Ovary (tissue), 9 donors: ENCODE measurements around the gene SYT3. TPM values are rescaled to one million over a fixed set of nuclear protein-coding genes. Genes with fewer than 3 reads are reported as not detected.

Source experiments
- DNase-seq, 5 donors: peaks; one replicate each; pipeline ENCODE4 v3.0.0-alpha.2; 2019 to 2020
- H3K27ac ChIP-seq, 2 donors: fragments of 200-600 bp; one replicate each; pipeline versions ENCODE4 v1.5.1 to v1.8.0; 2019 to 2022
- H3K27me3 ChIP-seq: fragments of 200-600 bp; one replicate; pipeline ENCODE4 v1.8.0; 2022
- H3K36me3 ChIP-seq: fragments of 200-600 bp; sonication (generic); one replicate; pipeline ENCODE4 v1.5.1; 2019
- H3K4me1 ChIP-seq: one replicate; pipeline ENCODE4 v1.8.1; 2013; ENCODE audit warnings: mild to moderate bottlenecking, moderate library complexity; ENCODE audit not compliant: insufficient read depth
- H3K4me3 ChIP-seq: fragments of 200-600 bp; sonication (generic); one replicate; pipeline ENCODE4 v1.5.1; 2017
- H3K9me3 ChIP-seq, 2 donors: fragments of 200-600 bp in 1 of 2; sonication (generic) in 1 of 2; one replicate each; pipeline versions ENCODE4 v1.5.1 to v1.8.1; 2013 to 2019; ENCODE audit warnings: mild to moderate bottlenecking in 1 of 2, moderate library complexity in 1 of 2
- CTCF ChIP-seq, 3 donors: fragments of 450-650 bp in 2 of 3; fragments of 200-600 bp in 1 of 3; IDR thresholded peaks; one replicate each; pipeline versions ENCODE4 v1.5.1 to v1.8.0; 2016 to 2022; ENCODE audit warnings: antibody characterized with exemption in 3 of 3, mild to moderate bottlenecking in 1 of 3
- EP300 ChIP-seq: sonication (generic); formaldehyde crosslinking; IDR thresholded peaks from one replicate; pipeline ENCODE4 v1.6.1; 2017; ENCODE audit warnings: antibody characterized with exemption
- POLR2A ChIP-seq: fragments of 450-650 bp; IDR thresholded peaks from one replicate; pipeline ENCODE4 v1.6.1; 2017; ENCODE audit warnings: antibody characterized with exemption, mild to moderate bottlenecking, moderate library complexity
- WGBS, 3 donors: extraction: QIAGEN DNeasy Blood & Tissue Kit in 1 of 3; methylation state at CpG; one replicate each; pipeline versions ENCODE4 v1.1.5 to v1.1.7; 2013 to 2017; 5-methylcytosine and 5-hydroxymethylcytosine counted together
- intact Hi-C, 4 donors: fragments of 100-400 bp; cut with DNase I; formaldehyde crosslinking; loops; one replicate each; pipeline versions ENCODE4 v1.11.0 to v1.15.1; 2022 to 2023
- polyA plus RNA-seq, 2 donors: library from polyadenylated mRNA; stranded (reverse); fragments of 200-250 nt in 1 of 2; fragments of 350-450 nt in 1 of 2; fragmentation: Illumina TruSeq in 1 of 2; extraction: RNeasy Lipid Tissue Mini Kit (QIAGEN cat#74804) in 1 of 2; gene quantifications; one replicate each; pipeline ENCODE4 v1.2.3, GENCODE V29; 2013 to 2014
- total RNA-seq, 7 donors: library from RNA; depleted of rRNA in 2 of 7; stranded (reverse); fragments of >200 nt in 2 of 7; fragmentation: NEBNext Ultra II Directional in 3 of 7; extraction: Animal tissue kit (Norgen Biotek cat#: 25700) in 3 of 7; gene quantifications; one replicate each; pipeline versions ENCODE4 v1.1.0 to v1.2.4, GENCODE V29; 2016 to 2023
- donor health status: DM: no; HTN: no; CAD: no; lungs with moderate emphysema.
- donor health status: DM: no; HTN: no; CAD: no.
- donor health status: Bipolar disorder and iron deficiency.
- donor health status: DM: yes; HTN: yes; CAD: no.
- donor health status: DM: no; HTN: no; CAD: no.
- donor health status: DM: yes; HTN: yes; CAD: no.

Gene SYT3
- total and polyA plus RNA-seq, 9 donors, result 0.08 to 0.32 (median 0.10) TPM; not detected in 6

- peaks cover 0 to 3% of the 10 kb centered on the region in 2 donors for H3K9me3 ChIP-seq
- no peak overlapping the region for H3K4me3 ChIP-seq
- no peaks in the 10 kb centered on the region for H3K4me1 ChIP-seq
- TF ChIP-seq EP300, result no peak
- TF ChIP-seq POLR2A, result no peak
- no peak for TF ChIP-seq CTCF (IDR thresholded peaks at IDR 0.05)
- no peaks in the 10 kb centered on the region for H3K36me3 ChIP-seq
- DNase-seq, result no peak
- intact Hi-C loops, result no loop called here
- H3K27me3 ChIP-seq, result no peaks in the 10 kb centered on the region
- no peak overlapping the region for H3K27ac ChIP-seq
- WGBS, 3 donors, result 68 to 75% (median 72%) methylated on average over 20 of the region's 20 CpGs
Measured at GRCh38 chr19:50632151-50632835, 7.4 kb downstream of the SYT3 start.

- H3K36me3 ChIP-seq, result no peaks in the 10 kb centered on the region
- no peak overlapping the region for H3K4me3 ChIP-seq
- no peak overlapping the region for H3K27ac ChIP-seq
- no peak for TF ChIP-seq CTCF (IDR thresholded peaks at IDR 0.05)
- no peak for TF ChIP-seq POLR2A
- TF ChIP-seq EP300, result no peak
- intact Hi-C loops, result no loop called here
- no peaks in the 10 kb centered on the region for H3K4me1 ChIP-seq
- H3K9me3 ChIP-seq, result peaks cover 0 to 3% of the 10 kb centered on the region in 2 donors
- 60 to 67% (median 67%) methylated on average over 4 to 14 of the region's 14 CpGs for WGBS, 3 donors
- DNase-seq, result no peak
- H3K27me3 ChIP-seq, result no peaks in the 10 kb centered on the region
Measured at GRCh38 chr19:50629801-50630200, 9.9 kb downstream of the SYT3 start.

GRCh38 chr19:50629194-50629593 lies 10.5 kb downstream of the SYT3 start:
- Histone ChIP-seq H3K9me3 (peaks cover 0 to 2% of the 10 kb centered on the region in 2 donors), H3K27me3 (no peaks in the 10 kb centered on the region), H3K4me3 (no peak overlapping the region), H3K4me1 (no peaks in the 10 kb centered on the region), H3K36me3 (no peaks in the 10 kb centered on the region), H3K27ac (no peak overlapping the region)
- TF ChIP-seq EP300 (no peak), CTCF (IDR thresholded peaks at IDR 0.05) (no peak), POLR2A (no peak)
- DNase-seq, result no peak
- WGBS, 3 donors, result 66 to 73% (median 70%) methylated on average over 20 of the region's 20 CpGs
- intact Hi-C loops, result no loop called here

GRCh38 chr19:50628551-50628950 lies 11.1 kb downstream of the SYT3 start:
- Histone ChIP-seq H3K4me1 (no peaks in the 10 kb centered on the region), H3K27me3 (no peaks in the 10 kb centered on the region), H3K4me3 (no peak overlapping the region), H3K36me3 (no peaks in the 10 kb centered on the region), H3K9me3 (no peaks in the 10 kb centered on the region), H3K27ac (no peak overlapping the region)
- TF ChIP-seq POLR2A (no peak), EP300 (no peak), CTCF (IDR thresholded peaks at IDR 0.05) (no peak)
- 77 to 87% (median 83%) methylated on average over 7 of the region's 7 CpGs for WGBS, 3 donors
- DNase-seq, result no peak
- intact Hi-C loops, result no loop called here
